Hepatocyte (in vitro differentiated cells): ENCODE results near the gene HMGB4.

Experiments used
- EZH2phosphoT487 ChIP-seq: fragments of 200-600 bp; sonication (generic); IDR thresholded peaks from one replicate; pipeline ENCODE4 v1.6.1; 2018; ENCODE audit warnings: antibody characterized with exemption, mild to moderate bottlenecking, low read depth, moderate library complexity; ENCODE audit not compliant: unreplicated experiment, severe bottlenecking
- TF ChIP-seq, protein P1 (sequence below): fragments of 200-600 bp; sonication (generic); IDR thresholded peaks from 2 replicates; pipeline ENCODE4 v1.5.1; 2016; ENCODE audit warnings: antibody characterized with exemption, mild to moderate bottlenecking; ENCODE audit not compliant: poor library complexity

DNA sequence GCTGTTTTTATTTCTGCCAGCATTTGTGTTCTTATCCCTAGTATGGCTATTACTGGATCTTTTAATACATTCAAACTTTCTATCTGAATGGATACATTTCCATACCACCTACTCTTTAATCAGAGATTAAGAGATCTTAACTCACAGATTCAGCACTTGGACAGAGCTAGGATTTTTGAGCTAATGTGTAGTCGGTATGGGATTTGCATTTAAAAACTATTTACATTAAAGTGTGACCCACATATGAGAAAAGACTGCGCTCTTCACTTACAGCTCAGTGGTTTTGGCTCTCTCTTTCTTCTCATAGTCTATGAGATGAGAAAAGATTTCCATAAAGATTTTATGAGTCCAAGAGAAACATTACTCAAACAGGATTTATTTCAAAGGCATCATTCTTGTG, 16.4 kb downstream of the HMGB4 start:
- TF ChIP-seq, protein P1, sequence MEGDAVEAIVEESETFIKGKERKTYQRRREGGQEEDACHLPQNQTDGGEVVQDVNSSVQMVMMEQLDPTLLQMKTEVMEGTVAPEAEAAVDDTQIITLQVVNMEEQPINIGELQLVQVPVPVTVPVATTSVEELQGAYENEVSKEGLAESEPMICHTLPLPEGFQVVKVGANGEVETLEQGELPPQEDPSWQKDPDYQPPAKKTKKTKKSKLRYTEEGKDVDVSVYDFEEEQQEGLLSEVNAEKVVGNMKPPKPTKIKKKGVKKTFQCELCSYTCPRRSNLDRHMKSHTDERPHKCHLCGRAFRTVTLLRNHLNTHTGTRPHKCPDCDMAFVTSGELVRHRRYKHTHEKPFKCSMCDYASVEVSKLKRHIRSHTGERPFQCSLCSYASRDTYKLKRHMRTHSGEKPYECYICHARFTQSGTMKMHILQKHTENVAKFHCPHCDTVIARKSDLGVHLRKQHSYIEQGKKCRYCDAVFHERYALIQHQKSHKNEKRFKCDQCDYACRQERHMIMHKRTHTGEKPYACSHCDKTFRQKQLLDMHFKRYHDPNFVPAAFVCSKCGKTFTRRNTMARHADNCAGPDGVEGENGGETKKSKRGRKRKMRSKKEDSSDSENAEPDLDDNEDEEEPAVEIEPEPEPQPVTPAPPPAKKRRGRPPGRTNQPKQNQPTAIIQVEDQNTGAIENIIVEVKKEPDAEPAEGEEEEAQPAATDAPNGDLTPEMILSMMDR, result no peak
- no peak for TF ChIP-seq EZH2phosphoT487
